ENCODE results near the gene CRACDL. TPM values are rescaled to one million over a fixed set of nuclear protein-coding genes. Genes with fewer than 3 reads are reported as not detected.
A peak's percentile ranks its signal among the peaks of the same experiment; 100 is the strongest.

The CRACDL gene
- total RNA-seq, 1 experiment from 2014 or later, result 1.1 TPM

- H3K4me3 Mint-ChIP-seq (ENCODE audit: unreplicated experiment), result no peak overlapping the region
- TF ChIP-seq CTCF (IDR thresholded peaks at IDR 0.05; ENCODE audit: insufficient read depth in 1 of 2, low read depth in 1 of 2, low read length in 1 of 2, severe bottlenecking in 1 of 2, unreplicated experiment in 1 of 2), result no peak
- no peaks in the 10 kb centered on the region for H3K27me3 ChIP-seq (replicated peaks; ENCODE audit: control insufficient read depth, insufficient read depth, low read length)
- intact Hi-C loops (cut with micrococcal nuclease; ENCODE audit: unreplicated experiment), result no loop called here
- H3K36me3 Mint-ChIP-seq (ENCODE audit: insufficient read depth, unreplicated experiment), result no peaks in the 10 kb centered on the region
- ChIA-PET POLR2A (no interaction called here), CTCF (no interaction called here)
- no peaks in the 10 kb centered on the region for H3K36me3 ChIP-seq (ENCODE audit: control insufficient read depth, insufficient read depth, low read length)
- H3K9me3 ChIP-seq, result no peaks in the 10 kb centered on the region
- no peak overlapping the region for H3K27ac Mint-ChIP-seq (ENCODE audit: unreplicated experiment)
- no peak overlapping the region for H3K4me3 ChIP-seq (ENCODE audit: low read depth, low read length)
- no peaks in the 10 kb centered on the region for H3K27me3 Mint-ChIP-seq (ENCODE audit: insufficient read depth, unreplicated experiment)
- BruUV-seq (replicated peaks), result no TSS peak
- DNase-seq, result no peak
- H3K9me3 Mint-ChIP-seq (ENCODE audit: unreplicated experiment), result no peaks in the 10 kb centered on the region
- H3K4me1 ChIP-seq, result peaks cover 18% of the 10 kb centered on the region
- peaks cover 15% of the 10 kb centered on the region for H3K4me1 Mint-ChIP-seq (ENCODE audit: low read depth, unreplicated experiment)
Measured at GRCh38 chr2:98870516-98871158, 65.4 kb downstream of the CRACDL start.

- TF ChIP-seq CTCF (IDR thresholded peaks at IDR 0.05; ENCODE audit: insufficient read depth in 1 of 2, low read depth in 1 of 2, low read length in 1 of 2, severe bottlenecking in 1 of 2, unreplicated experiment in 1 of 2), result no peak
- POLR2A ChIA-PET, result no interaction called here
- DNase-seq, result no peak
- Histone ChIP-seq H3K27me3 (replicated peaks; ENCODE audit: control insufficient read depth, insufficient read depth, low read length) (no peaks in the 10 kb centered on the region), H3K36me3 (ENCODE audit: control insufficient read depth, insufficient read depth, low read length) (no peaks in the 10 kb centered on the region), H3K9me3 (no peaks in the 10 kb centered on the region), H3K4me1 (peaks cover 18% of the 10 kb centered on the region), H3K4me3 (ENCODE audit: low read depth, low read length) (no peak overlapping the region)
- no peaks in the 10 kb centered on the region for H3K36me3 Mint-ChIP-seq (ENCODE audit: insufficient read depth, unreplicated experiment)
- peaks cover 15% of the 10 kb centered on the region for H3K4me1 Mint-ChIP-seq (ENCODE audit: low read depth, unreplicated experiment)
- no TSS peak for BruUV-seq (replicated peaks)
- H3K27me3 Mint-ChIP-seq (ENCODE audit: insufficient read depth, unreplicated experiment), result peaks cover 3% of the 10 kb centered on the region
- peak overlapping the region; percentile 20 for H3K4me3 Mint-ChIP-seq (ENCODE audit: unreplicated experiment)
- H3K9me3 Mint-ChIP-seq (ENCODE audit: unreplicated experiment), result no peaks in the 10 kb centered on the region
- intact Hi-C loops (cut with micrococcal nuclease; ENCODE audit: unreplicated experiment), result no loop called here
- peak overlapping the region; percentile 78 for H3K27ac Mint-ChIP-seq (ENCODE audit: unreplicated experiment)
- CTCF ChIA-PET, result no interaction called here
Measured at GRCh38 chr2:98869870-98870269, 66.2 kb downstream of the CRACDL start.

GRCh38 chr2:98869272-98869641 is 66.8 kb downstream of the CRACDL start:
- Histone ChIP-seq H3K4me1 (peaks cover 18% of the 10 kb centered on the region), H3K27me3 (replicated peaks; ENCODE audit: control insufficient read depth, insufficient read depth, low read length) (no peaks in the 10 kb centered on the region), H3K9me3 (no peaks in the 10 kb centered on the region), H3K36me3 (ENCODE audit: control insufficient read depth, insufficient read depth, low read length) (no peaks in the 10 kb centered on the region), H3K4me3 (ENCODE audit: low read depth, low read length) (no peak overlapping the region)
- DNase-seq, result peak; percentile 50 to 79
- Mint-ChIP-seq H3K4me1 (ENCODE audit: low read depth, unreplicated experiment) (peaks cover 15% of the 10 kb centered on the region), H3K27ac (ENCODE audit: unreplicated experiment) (peak overlapping the region; percentile 78), H3K4me3 (ENCODE audit: unreplicated experiment) (peak overlapping the region; percentile 20), H3K27me3 (ENCODE audit: insufficient read depth, unreplicated experiment) (peaks cover 3% of the 10 kb centered on the region), H3K36me3 (ENCODE audit: insufficient read depth, unreplicated experiment) (no peaks in the 10 kb centered on the region), H3K9me3 (ENCODE audit: unreplicated experiment) (no peaks in the 10 kb centered on the region)
- intact Hi-C loops (cut with micrococcal nuclease; ENCODE audit: unreplicated experiment), result no loop called here
- no peak for TF ChIP-seq CTCF (IDR thresholded peaks at IDR 0.05; ENCODE audit: insufficient read depth in 1 of 2, low read depth in 1 of 2, low read length in 1 of 2, severe bottlenecking in 1 of 2, unreplicated experiment in 1 of 2)
- ChIA-PET POLR2A (no interaction called here), CTCF (no interaction called here)
- BruUV-seq (replicated peaks), result no TSS peak
